ENCODE results near the gene RRM2. TPM values are rescaled to one million over a fixed set of nuclear protein-coding genes. Genes with fewer than 3 reads are reported as not detected.
A peak's percentile ranks its signal among the peaks of the same experiment; 100 is the strongest.

Gene RRM2
- polyA plus RNA-seq, 6 donors from 2014 or later = 0.15 to 0.24 TPM; not detected in 4

GRCh38 chr2:10125842-10126631, 3.5 kb downstream of the RRM2 start:
- ATAC-seq (ENCODE audit: low read depth in 2 of 2) (no peak), DNase-seq (no peak)
- Mint-ChIP-seq H3K27me3 (peaks cover 8 to 16% (median 16%) of the 10 kb centered on the region in 3 donors), H3K4me1 (peaks cover 8 to 19% (median 15%) of the 10 kb centered on the region in 3 donors), H3K36me3 (no peaks in the 10 kb centered on the region), H3K27ac (peak overlapping the region in 1 of 6 donors; percentile 49), H3K4me3 (no peak overlapping the region), H3K9me3 (no peaks in the 10 kb centered on the region)

- H3K27me3 Mint-ChIP-seq = peaks cover 8 to 16% (median 16%) of the 10 kb centered on the region in 3 donors
- H3K4me3 Mint-ChIP-seq = peak overlapping the region in 1 of 8 donors; percentile 4
- no peak for ATAC-seq (ENCODE audit: low read depth in 2 of 2)
- H3K9me3 Mint-ChIP-seq = no peaks in the 10 kb centered on the region
- H3K4me1 Mint-ChIP-seq = peaks cover 8 to 15% (median 10%) of the 10 kb centered on the region in 3 donors
- H3K36me3 Mint-ChIP-seq = no peaks in the 10 kb centered on the region
- no peak overlapping the region for H3K27ac Mint-ChIP-seq
- no peak for DNase-seq
Measured at GRCh38 chr2:10126632-10127026, 4.1 kb downstream of the RRM2 start.

GRCh38 chr2:10128420-10128819, 5.9 kb downstream of the RRM2 start:
- Mint-ChIP-seq H3K4me1 (peaks cover 0 to 8% (median 3%) of the 10 kb centered on the region in 3 donors), H3K27ac (no peak overlapping the region)

GRCh38 chr2:10129490-10129889, 7.0 kb downstream of the RRM2 start:
- no peak overlapping the region for H3K27ac Mint-ChIP-seq
- DNase-seq = no peak
- peaks cover 0 to under 1% (median 0%) of the 10 kb centered on the region in 3 donors for H3K4me1 Mint-ChIP-seq
- no peaks in the 10 kb centered on the region for H3K9me3 Mint-ChIP-seq
- peaks cover 0 to 5% (median 2%) of the 10 kb centered on the region in 3 donors for H3K27me3 Mint-ChIP-seq
- no peak overlapping the region for H3K4me3 Mint-ChIP-seq
- H3K36me3 Mint-ChIP-seq = no peaks in the 10 kb centered on the region
- ATAC-seq (ENCODE audit: low read depth in 2 of 2) = no peak

More at GRCh38 chr2:10128420-10128819, 5.9 kb downstream of the RRM2 start:
- Mint-ChIP-seq H3K36me3 (no peaks in the 10 kb centered on the region), H3K27me3 (peaks cover 5 to 11% (median 9%) of the 10 kb centered on the region in 3 donors), H3K9me3 (no peaks in the 10 kb centered on the region), H3K4me3 (no peak overlapping the region)
- DNase-seq = no peak
- ATAC-seq (ENCODE audit: low read depth in 2 of 2) = no peak

- Mint-ChIP-seq H3K27ac (peak overlapping the region in 1 of 6 donors; percentile 9), H3K27me3 (no peaks in the 10 kb centered on the region), H3K4me1 (no peaks in the 10 kb centered on the region), H3K9me3 (no peaks in the 10 kb centered on the region), H3K36me3 (no peaks in the 10 kb centered on the region), H3K4me3 (no peak overlapping the region)
- DNase-seq (no peak), ATAC-seq (ENCODE audit: low read depth in 2 of 2) (no peak)
Measured at GRCh38 chr2:10132043-10132575, 9.6 kb downstream of the RRM2 start.

GRCh38 chr2:10132596-10132995, 10.1 kb downstream of the RRM2 start:
- Mint-ChIP-seq H3K27me3 (no peaks in the 10 kb centered on the region), H3K9me3 (no peaks in the 10 kb centered on the region), H3K4me1 (no peaks in the 10 kb centered on the region), H3K27ac (no peak overlapping the region), H3K4me3 (no peak overlapping the region), H3K36me3 (no peaks in the 10 kb centered on the region)
- no peak for ATAC-seq (ENCODE audit: low read depth in 2 of 2)
- no peak for DNase-seq

GRCh38 chr2:10132996-10133647, 10.6 kb downstream of the RRM2 start:
- Mint-ChIP-seq H3K9me3 (no peaks in the 10 kb centered on the region), H3K27ac (no peak overlapping the region), H3K27me3 (no peaks in the 10 kb centered on the region), H3K4me3 (peak overlapping the region in 1 of 8 donors; percentile 37), H3K36me3 (no peaks in the 10 kb centered on the region), H3K4me1 (no peaks in the 10 kb centered on the region)
- no peak for DNase-seq
- no peak for ATAC-seq (ENCODE audit: low read depth in 2 of 2)

GRCh38 chr2:10135296-10136089, 13.0 kb downstream of the RRM2 start:
- no peaks in the 10 kb centered on the region for H3K9me3 Mint-ChIP-seq
- peak overlapping the region in 1 of 6 donors; percentile 56 for H3K27ac Mint-ChIP-seq
- H3K27me3 Mint-ChIP-seq = no peaks in the 10 kb centered on the region
- H3K4me3 Mint-ChIP-seq = no peak overlapping the region
- ATAC-seq (ENCODE audit: low read depth in 2 of 2) (no peak), DNase-seq (no peak)
- no peaks in the 10 kb centered on the region for H3K4me1 Mint-ChIP-seq
- no peaks in the 10 kb centered on the region for H3K36me3 Mint-ChIP-seq

GRCh38 chr2:10136101-10136934, 13.8 kb downstream of the RRM2 start:
- Mint-ChIP-seq H3K9me3 (no peaks in the 10 kb centered on the region), H3K27me3 (no peaks in the 10 kb centered on the region), H3K4me1 (no peaks in the 10 kb centered on the region), H3K4me3 (no peak overlapping the region), H3K27ac (peak overlapping the region in 1 of 6 donors; percentile 33), H3K36me3 (no peaks in the 10 kb centered on the region)
- DNase-seq (no peak), ATAC-seq (ENCODE audit: low read depth in 2 of 2) (no peak)

- H3K27ac Mint-ChIP-seq = no peak overlapping the region
- H3K36me3 Mint-ChIP-seq = no peaks in the 10 kb centered on the region
- no peaks in the 10 kb centered on the region for H3K9me3 Mint-ChIP-seq
Measured at GRCh38 chr2:10137053-10137843, 14.7 kb downstream of the RRM2 start.

GRCh38 chr2:10139536-10139935, 17.0 kb downstream of the RRM2 start:
- DNase-seq (no peak), ATAC-seq (ENCODE audit: low read depth in 2 of 2) (no peak)
- no peaks in the 10 kb centered on the region for H3K27me3 Mint-ChIP-seq
- no peaks in the 10 kb centered on the region for H3K9me3 Mint-ChIP-seq
- H3K36me3 Mint-ChIP-seq = no peaks in the 10 kb centered on the region
- H3K4me3 Mint-ChIP-seq = no peak overlapping the region
- no peak overlapping the region for H3K27ac Mint-ChIP-seq
- no peaks in the 10 kb centered on the region for H3K4me1 Mint-ChIP-seq

More at GRCh38 chr2:10137053-10137843, 14.7 kb downstream of the RRM2 start:
- H3K27me3 Mint-ChIP-seq = no peaks in the 10 kb centered on the region
- H3K4me3 Mint-ChIP-seq = no peak overlapping the region
- no peaks in the 10 kb centered on the region for H3K4me1 Mint-ChIP-seq
- ATAC-seq (ENCODE audit: low read depth in 2 of 2) = no peak
- DNase-seq = no peak
